Gastroesophageal sphincter (tissue), 4 donors: ENCODE data around the gene PKDCC. TPM values are rescaled to one million over a fixed set of nuclear protein-coding genes. Genes with fewer than 3 reads are reported as not detected.
A peak's percentile ranks its signal among the peaks of the same experiment; 100 is the strongest.

Source experiments
- ATAC-seq: fragments of 150-250 bp; one replicate; pipeline ENCODE4 v1.9.1; 2016; ENCODE audit warnings: mild to moderate bottlenecking, moderate library complexity
- H3K27ac ChIP-seq, 4 donors: fragments of 200-600 bp; sonication (generic) in 3 of 4; 1 replicate in 3 of 4; 2 replicates in 1 of 4; pipeline ENCODE4 v1.5.1; 2016 to 2019
- H3K27me3 ChIP-seq: fragments of 200-600 bp; sonication (generic); one replicate; pipeline ENCODE4 v1.5.1; 2019
- H3K36me3 ChIP-seq, 2 donors: fragments of 200-600 bp; sonication (generic); one replicate each; pipeline ENCODE4 v1.5.1; 2019; ENCODE audit warnings: control low read depth in 1 of 2
- H3K4me1 ChIP-seq, 3 donors: fragments of 200-600 bp; sonication (generic); 1 replicate in 2 of 3; 2 replicates in 1 of 3; pipeline ENCODE4 v1.5.1; 2016 to 2019; ENCODE audit warnings: control low read depth in 2 of 3
- H3K4me3 ChIP-seq, 2 donors: fragments of 200-600 bp; sonication (generic); one replicate each; pipeline ENCODE4 v1.5.1; 2019; ENCODE audit warnings: mild to moderate bottlenecking in 1 of 2, moderate library complexity in 1 of 2
- H3K9me3 ChIP-seq, 3 donors: fragments of 200-600 bp; sonication (generic); one replicate each; pipeline ENCODE4 v1.5.1; 2017 to 2019; ENCODE audit warnings: control low read depth in 2 of 3
- CTCF ChIP-seq, 4 experiments: fragments of 200-600 bp in 2 of 4; fragments of 450-650 bp in 2 of 4; sonication (generic) in 1 of 4; IDR thresholded peaks; one replicate each; pipeline ENCODE4 v1.5.1; 2017 to 2019; ENCODE audit warnings: antibody characterized with exemption in 4 of 4, mild to moderate bottlenecking in 2 of 4, moderate library complexity in 2 of 4
- EP300 ChIP-seq: sonication (generic); formaldehyde crosslinking; IDR thresholded peaks from one replicate; pipeline ENCODE4 v1.6.1; 2017; ENCODE audit warnings: antibody characterized with exemption, mild to moderate bottlenecking
- POLR2A ChIP-seq, 2 donors: fragments of 450-650 bp; IDR thresholded peaks; one replicate each; pipeline ENCODE4 v1.6.1; 2017; ENCODE audit warnings: antibody characterized with exemption in 2 of 2, mild to moderate bottlenecking in 2 of 2, moderate library complexity in 1 of 2
- POLR2AphosphoS5 ChIP-seq: sonication (generic); formaldehyde crosslinking; IDR thresholded peaks from one replicate; pipeline ENCODE4 v1.6.1; 2017; ENCODE audit warnings: antibody characterized with exemption
- WGBS, 2 donors: methylation state at CpG; one replicate each; pipeline ENCODE4 v1.1.5; 2018; ENCODE audit warnings: low coverage in 1 of 2; 5-methylcytosine and 5-hydroxymethylcytosine counted together
- total RNA-seq, 4 donors: library from RNA; depleted of rRNA; stranded (reverse); fragments of >200 nt; gene quantifications; one replicate each; pipeline ENCODE4 v1.1.0, GENCODE V29; 2016

Gene PKDCC
- total RNA-seq, 4 donors from 2014 or later: 89.0 to 277 (median 194) TPM

DNA sequence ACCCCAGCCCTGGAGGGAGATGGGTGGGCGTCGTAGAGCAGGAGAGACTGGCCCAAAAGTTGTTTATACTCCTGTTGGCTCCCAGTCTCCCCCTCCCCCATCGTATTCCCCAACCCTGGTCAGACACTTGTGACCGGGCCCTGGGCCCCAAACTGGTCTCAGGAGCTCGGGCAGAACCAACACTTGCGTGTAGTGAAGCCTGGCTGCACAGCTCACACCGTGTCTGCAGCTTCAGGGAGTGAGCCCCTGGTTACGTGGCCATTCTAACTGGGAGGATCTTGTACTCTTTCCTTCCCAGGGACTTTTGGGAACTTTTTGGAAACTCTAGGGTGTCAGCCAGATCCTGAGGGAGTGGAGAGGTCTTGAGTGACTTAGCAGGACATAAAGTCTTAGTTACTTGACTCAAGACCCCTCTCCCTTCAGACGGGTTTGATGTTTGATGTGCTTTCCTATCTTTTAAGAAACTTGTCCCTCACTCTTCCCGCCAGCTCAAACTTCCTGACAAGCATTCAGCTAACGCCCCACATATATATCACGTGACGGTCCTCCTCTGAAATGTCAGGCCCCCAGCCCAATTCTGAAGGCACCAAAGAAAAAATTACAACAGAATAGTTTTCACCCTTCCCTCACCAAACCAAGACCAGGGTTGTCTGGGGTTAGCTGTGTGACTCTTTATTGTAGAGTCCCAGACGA is 2.3 kb downstream of the PKDCC start:
- no peak for ATAC-seq
- Histone ChIP-seq H3K27me3 (no peaks in the 10 kb centered on the region), H3K4me3 (peak overlapping the region; percentile 79 to 82), H3K36me3 (peaks cover 0 to 6% of the 10 kb centered on the region in 2 donors), H3K4me1 (peaks cover 7 to 79% (median 40%) of the 10 kb centered on the region in 3 donors), H3K27ac (peak overlapping the region; percentile 84 to 99 (median 97)), H3K9me3 (no peaks in the 10 kb centered on the region)
- no peak for TF ChIP-seq CTCF (IDR thresholded peaks at IDR 0.05)
- TF ChIP-seq EP300: no peak
- TF ChIP-seq POLR2A (IDR thresholded peaks at IDR 0.05): peak; percentile 30 to 42
- peak; percentile 25 for TF ChIP-seq POLR2AphosphoS5
- WGBS, 2 donors: 12 to 31% methylated on average over 7 of the region's 14 CpGs

GRCh38 chr2:42050703-42051542 is 3.1 kb downstream of the PKDCC start:
- H3K36me3 ChIP-seq: peaks cover 0 to 13% of the 10 kb centered on the region in 2 donors
- H3K4me3 ChIP-seq: peak overlapping the region; percentile 79 to 82
- peaks cover 12 to 79% (median 45%) of the 10 kb centered on the region in 3 donors for H3K4me1 ChIP-seq
- no peak for TF ChIP-seq POLR2AphosphoS5
- TF ChIP-seq EP300: no peak
- peak in 1 of 2 donors; percentile 57 for TF ChIP-seq POLR2A (IDR thresholded peaks at IDR 0.05)
- peak overlapping the region; percentile 84 to 99 (median 97) for H3K27ac ChIP-seq
- ATAC-seq: peak; percentile 13
- WGBS, 2 donors: 47 to 56% methylated on average over 2 to 3 of the region's 8 CpGs
- no peaks in the 10 kb centered on the region for H3K9me3 ChIP-seq
- no peaks in the 10 kb centered on the region for H3K27me3 ChIP-seq

GRCh38 chr2:42051543-42052235 is 3.9 kb downstream of the PKDCC start:
- H3K4me3 ChIP-seq: peak overlapping the region; percentile 79 to 82
- ATAC-seq: no peak
- WGBS, 2 donors: 33 to 46% methylated on average over 2 to 3 of the region's 11 CpGs
- H3K4me1 ChIP-seq: peaks cover 12 to 79% (median 43%) of the 10 kb centered on the region in 3 donors
- TF ChIP-seq EP300 (no peak), POLR2AphosphoS5 (no peak), POLR2A (IDR thresholded peaks at IDR 0.05) (no peak), CTCF (IDR thresholded peaks at IDR 0.05) (no peak)
- H3K36me3 ChIP-seq: peaks cover 0 to 21% of the 10 kb centered on the region in 2 donors
- peak overlapping the region; percentile 84 to 99 (median 97) for H3K27ac ChIP-seq
- no peaks in the 10 kb centered on the region for H3K27me3 ChIP-seq
- no peaks in the 10 kb centered on the region for H3K9me3 ChIP-seq

DNA sequence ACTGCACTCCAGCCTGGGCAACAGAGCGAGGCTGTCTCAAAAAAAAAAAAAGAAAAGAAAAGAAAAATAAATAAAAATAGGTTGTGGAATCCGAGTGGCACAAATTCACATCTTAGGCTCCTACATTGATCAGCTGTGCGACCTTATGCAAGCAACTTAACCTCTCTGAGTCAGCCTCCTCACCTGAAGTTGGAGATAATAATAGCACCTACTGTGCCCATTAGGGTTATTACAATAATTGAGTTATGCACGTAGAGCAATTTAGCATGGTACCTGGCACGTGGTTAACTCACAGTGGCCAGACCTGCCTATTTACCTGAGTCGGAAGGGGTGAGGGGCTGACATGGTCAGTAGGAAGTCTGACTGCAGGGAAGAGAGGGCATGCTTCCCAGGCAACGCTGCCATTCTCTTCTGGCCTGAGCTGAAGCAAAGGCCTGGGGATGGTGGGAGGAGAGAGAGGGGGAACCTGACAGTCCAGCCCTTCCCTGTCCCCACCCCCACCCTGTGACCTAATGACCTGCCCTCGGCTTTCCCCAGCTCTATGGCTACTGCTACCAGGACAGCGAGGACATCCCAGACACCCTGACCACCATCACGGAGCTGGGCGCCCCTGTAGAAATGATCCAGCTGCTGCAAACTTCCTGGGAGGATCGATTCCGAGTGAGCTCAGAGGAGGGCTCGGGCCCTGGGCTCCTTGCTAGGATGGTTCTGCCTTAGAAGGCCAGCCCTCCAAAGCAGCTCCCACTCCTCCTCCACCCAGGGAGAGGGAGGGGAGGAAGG is 5.1 kb downstream of the PKDCC start:
- peak; percentile 49 for TF ChIP-seq POLR2AphosphoS5
- peak in 1 of 2 donors; percentile 33 for TF ChIP-seq POLR2A (IDR thresholded peaks at IDR 0.05)
- no peak for TF ChIP-seq EP300
- Histone ChIP-seq H3K36me3 (peaks cover 0 to 33% of the 10 kb centered on the region in 2 donors), H3K27ac (peak overlapping the region; percentile 84 to 99 (median 97)), H3K4me1 (peaks cover 12 to 84% (median 41%) of the 10 kb centered on the region in 3 donors), H3K27me3 (no peaks in the 10 kb centered on the region), H3K4me3 (peak overlapping the region; percentile 79 to 82), H3K9me3 (no peaks in the 10 kb centered on the region)
- 24 to 57% methylated on average over 2 to 8 of the region's 14 CpGs for WGBS, 2 donors
- ATAC-seq: no peak

DNA sequence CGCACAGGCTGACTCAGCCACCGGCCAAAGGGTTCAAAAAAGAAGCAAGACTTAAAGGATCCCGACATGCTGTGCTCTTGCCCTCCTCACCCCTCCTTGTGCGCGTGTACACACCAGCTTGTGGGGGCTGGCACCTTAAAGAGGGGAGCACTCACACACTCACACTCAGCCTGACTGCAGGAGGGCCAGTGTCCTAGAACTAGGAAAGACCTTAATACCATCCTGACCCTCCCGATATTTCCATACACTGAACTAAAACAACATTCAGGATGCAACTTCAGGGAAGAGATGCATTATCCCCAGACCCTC is 5.6 kb downstream of the PKDCC start:
- peaks cover 12 to 89% (median 41%) of the 10 kb centered on the region in 3 donors for H3K4me1 ChIP-seq
- peaks cover 0 to 38% of the 10 kb centered on the region in 2 donors for H3K36me3 ChIP-seq
- peak overlapping the region in 1 of 2 donors; percentile 79 for H3K4me3 ChIP-seq
- H3K27ac ChIP-seq: peak overlapping the region; percentile 84 to 99 (median 97)
- H3K27me3 ChIP-seq: no peaks in the 10 kb centered on the region
- H3K9me3 ChIP-seq: no peaks in the 10 kb centered on the region
- no peak for ATAC-seq
- TF ChIP-seq POLR2AphosphoS5: no peak
- TF ChIP-seq EP300: no peak
- no peak for TF ChIP-seq CTCF (IDR thresholded peaks at IDR 0.05)
- no peak for TF ChIP-seq POLR2A (IDR thresholded peaks at IDR 0.05)
- whole genome bisulfite sequencing, 2 donors: 36 to 50% methylated on average over 1 to 4 of the region's 6 CpGs
